ENCODE results near the gene KAZALD1.

The KAZALD1 gene, protein sequence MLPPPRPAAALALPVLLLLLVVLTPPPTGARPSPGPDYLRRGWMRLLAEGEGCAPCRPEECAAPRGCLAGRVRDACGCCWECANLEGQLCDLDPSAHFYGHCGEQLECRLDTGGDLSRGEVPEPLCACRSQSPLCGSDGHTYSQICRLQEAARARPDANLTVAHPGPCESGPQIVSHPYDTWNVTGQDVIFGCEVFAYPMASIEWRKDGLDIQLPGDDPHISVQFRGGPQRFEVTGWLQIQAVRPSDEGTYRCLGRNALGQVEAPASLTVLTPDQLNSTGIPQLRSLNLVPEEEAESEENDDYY

DNA sequence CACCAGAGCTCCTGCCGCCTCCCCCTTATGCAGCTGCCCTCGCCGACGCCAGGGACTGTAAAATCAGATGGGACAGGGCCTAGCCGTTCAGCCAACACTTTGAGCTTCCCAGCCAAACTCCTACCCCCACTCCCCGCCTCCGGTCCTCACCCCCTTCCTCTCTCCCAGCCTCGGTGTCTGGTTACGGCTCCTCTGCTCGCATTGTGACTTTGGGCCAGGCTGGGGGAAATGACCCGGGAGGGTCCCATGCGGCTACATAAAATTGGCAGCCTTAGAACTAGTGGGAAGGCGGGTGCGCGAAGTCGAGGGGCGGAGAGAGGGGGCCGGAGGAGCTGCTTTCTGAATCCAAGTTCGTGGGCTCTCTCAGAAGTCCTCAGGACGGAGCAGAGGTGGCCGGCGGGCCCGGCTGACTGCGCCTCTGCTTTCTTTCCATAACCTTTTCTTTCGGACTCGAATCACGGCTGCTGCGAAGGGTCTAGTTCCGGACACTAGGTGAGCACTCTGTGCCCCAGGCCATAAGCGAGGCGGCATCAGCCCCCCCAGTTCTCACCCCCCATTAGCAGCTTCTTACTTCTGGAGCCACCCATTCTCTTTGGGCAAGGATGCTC lies at the start of gene KAZALD1:
TSS of gene KAZALD1 (plus strand) at position 366 of the 608 bp plus-strand sequence. CDS start 604 bp downstream, outside the sequence.
- no peak for DNase-seq (ENCODE audit: low read depth)

DNA sequence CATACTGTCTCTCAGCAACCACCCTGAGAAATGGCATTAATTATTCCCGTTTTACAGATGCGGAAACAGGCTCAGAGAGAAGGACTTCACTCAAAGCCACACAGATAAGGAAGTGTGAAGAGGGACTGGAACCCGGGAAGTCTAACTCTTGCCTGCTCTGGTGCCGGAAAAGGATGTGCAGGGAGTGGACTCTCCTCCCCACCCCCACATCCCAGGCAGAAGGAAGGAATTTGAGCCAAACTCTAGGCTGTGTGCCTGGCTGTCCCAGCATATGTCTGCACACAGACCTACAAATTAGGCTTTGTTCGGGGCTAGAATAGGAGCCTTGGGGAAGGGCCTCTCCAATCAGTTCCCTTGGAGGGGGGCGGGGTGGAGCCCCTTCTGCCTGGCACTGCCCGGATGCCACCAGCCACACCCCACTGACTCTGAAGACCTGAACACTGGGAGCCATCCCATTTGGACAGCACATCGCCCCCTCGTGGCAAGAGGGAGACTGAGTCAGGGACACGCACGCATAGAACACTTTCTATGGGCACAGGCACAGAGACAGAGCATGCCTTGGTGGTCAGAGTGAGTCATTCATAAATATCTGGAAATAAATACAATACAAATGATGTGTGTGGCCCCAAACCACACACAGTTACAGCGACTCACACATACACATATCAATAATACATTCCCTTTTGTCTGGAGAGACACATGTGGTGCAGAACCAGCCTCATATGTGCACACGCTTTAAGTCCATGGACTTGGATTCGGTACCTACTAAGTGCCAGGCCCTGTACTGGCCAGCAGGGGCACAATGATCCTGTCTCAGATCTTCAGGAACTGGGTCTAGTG lies 49.0 kb upstream of the KAZALD1 start:
- peak; percentile 64 for DNase-seq (ENCODE audit: low read depth)

DNA sequence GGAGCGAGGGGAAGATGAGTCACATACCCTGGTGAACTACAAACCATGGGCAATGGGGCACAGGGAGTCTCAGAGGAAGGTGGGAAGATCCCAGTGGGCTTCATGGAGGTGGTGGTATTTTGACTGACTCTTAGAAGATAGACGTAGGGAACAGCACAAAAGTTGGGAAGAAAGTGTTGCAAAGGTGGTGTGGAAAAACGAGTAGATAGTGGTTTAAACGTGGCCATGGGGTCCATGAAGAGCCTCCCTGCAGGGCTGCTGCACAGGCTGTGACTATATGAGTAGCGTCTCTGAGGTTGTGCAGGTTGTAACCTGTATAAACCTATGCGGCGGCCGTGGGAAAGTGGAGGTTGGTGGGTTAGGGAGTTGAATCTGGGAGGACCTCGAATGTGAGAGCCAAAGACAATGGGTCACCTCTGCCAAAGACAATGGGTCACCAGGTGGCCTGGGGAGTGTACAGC lies 48.4 kb upstream of the KAZALD1 start:
- no peak for DNase-seq (ENCODE audit: low read depth)

DNA sequence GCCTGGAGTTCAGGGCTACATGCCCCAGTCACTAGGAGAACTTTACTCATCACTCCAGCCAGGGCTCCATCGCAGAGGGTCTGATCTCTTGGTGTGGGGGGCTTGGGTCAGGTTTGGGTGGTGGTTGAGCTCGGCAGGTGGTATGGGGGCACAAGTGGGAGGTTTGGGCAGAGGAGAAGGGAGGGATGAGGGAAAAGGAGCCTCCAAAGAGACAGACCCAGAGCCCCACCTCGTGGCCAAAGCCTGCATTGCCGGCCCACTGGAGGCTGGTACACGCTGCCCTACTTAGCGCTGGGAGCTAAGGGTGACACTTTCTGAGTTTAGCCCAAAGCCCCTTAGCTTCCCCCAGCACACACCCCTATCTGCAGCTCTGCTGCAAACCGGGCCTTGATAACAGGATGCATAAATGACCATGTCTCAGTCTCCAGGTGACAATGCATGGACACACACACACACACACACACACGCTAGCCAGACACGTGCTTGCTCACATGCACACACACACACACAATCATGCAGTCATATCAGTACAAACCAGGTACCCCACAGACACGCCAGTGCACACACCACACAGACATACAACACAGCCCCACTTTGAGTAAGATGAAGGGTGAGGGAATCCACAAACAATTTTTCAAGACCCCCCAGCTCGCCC lies 47.4 kb upstream of the KAZALD1 start:
- peak; percentile 65 for DNase-seq (ENCODE audit: low read depth)

DNA sequence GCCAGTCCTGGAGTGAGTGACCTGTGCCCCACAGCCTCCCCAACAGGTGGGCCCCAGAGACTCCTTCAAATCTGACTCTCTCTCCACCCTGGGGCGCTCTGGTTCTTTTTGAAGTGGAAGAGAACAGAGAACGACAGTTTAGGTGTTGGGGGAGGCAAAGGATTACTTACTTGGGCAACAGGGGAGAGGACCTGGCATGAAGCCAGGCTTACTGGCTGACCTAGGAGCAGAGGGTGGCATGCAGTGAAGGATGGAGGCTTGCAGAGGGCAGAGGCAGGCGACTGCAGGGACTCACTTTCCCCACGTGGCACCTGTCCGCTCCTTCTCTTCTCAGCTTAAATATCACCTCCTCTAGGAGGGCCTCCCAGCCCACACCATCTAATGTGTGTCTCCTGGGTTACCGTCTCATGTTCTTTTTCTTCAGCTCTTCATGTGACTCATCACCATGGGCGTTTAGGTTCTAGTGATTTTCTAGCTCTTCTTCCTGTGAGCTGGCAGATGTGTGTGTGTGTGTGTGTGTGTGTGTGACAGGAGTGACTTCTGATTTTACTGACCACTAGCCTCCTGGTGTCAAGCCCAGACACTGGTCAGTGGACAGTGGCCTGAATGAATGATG lies 46.7 kb upstream of the KAZALD1 start:
- no peak for DNase-seq (ENCODE audit: low read depth)

DNA sequence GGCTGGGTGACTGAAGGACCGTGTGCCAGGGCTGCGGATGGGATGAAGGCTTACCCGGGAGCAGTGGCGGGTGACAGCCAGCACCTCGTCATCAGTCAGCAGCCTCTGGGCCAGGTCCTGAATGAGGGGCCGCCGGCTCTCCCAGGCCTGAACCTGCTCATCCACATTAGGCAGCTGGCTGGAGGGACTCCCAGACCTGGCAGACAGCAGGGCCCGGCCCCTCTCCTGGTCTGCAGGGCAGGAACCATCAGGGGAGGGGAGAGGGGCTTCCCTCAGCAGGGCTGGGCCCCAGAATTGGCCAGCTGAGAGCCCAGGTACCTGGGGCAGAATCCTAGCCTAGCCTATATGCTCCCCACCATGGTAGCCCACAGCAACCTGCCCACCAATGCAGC lies 46.2 kb upstream of the KAZALD1 start:
- DNase-seq (ENCODE audit: low read depth), result no peak

DNA sequence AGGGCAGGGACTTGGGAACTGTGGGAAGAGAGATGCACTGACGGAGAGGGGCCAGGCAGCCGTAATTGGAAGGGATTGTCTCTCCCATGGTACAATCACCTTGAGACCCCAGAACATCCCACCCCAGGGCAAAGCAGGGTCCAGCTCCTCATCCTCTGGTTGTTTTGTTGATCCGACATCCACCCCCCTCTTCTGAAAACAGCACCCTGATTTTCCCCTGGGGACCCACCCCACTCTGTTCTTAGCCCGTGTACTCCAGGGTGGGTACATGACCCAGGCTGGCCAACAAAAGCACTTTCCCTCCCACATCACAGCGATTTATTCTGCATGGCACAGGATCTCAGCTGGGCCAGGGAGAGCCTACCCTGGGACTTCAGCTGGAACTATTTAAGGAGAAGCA lies 45.0 kb upstream of the KAZALD1 start:
- no peak for DNase-seq (ENCODE audit: low read depth)

DNA sequence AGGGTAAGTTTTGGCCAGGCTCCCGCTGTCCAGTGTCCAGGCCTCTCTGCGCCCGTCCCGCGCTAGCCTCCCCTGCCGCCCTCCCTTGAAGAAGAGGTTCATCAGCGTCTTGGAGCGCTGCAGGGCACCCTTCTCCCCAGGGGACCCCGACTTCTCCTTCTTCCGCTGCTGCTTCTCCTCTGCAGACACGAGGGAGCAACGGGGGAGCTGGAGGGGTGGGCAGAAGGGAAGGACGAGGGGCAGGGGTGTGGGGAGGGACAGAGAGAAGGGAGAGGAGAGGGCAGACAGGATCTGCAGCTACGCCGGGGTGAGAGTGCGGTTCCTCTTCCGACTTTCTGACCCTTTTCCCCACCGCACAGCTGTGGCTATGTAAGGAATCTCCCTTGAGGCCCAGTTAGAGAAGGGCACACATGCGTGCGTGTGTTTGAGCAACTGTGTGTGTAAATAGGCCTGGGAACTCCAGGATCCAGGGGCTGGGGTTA lies 43.6 kb upstream of the KAZALD1 start:
- no peak for DNase-seq (ENCODE audit: low read depth)

DNA sequence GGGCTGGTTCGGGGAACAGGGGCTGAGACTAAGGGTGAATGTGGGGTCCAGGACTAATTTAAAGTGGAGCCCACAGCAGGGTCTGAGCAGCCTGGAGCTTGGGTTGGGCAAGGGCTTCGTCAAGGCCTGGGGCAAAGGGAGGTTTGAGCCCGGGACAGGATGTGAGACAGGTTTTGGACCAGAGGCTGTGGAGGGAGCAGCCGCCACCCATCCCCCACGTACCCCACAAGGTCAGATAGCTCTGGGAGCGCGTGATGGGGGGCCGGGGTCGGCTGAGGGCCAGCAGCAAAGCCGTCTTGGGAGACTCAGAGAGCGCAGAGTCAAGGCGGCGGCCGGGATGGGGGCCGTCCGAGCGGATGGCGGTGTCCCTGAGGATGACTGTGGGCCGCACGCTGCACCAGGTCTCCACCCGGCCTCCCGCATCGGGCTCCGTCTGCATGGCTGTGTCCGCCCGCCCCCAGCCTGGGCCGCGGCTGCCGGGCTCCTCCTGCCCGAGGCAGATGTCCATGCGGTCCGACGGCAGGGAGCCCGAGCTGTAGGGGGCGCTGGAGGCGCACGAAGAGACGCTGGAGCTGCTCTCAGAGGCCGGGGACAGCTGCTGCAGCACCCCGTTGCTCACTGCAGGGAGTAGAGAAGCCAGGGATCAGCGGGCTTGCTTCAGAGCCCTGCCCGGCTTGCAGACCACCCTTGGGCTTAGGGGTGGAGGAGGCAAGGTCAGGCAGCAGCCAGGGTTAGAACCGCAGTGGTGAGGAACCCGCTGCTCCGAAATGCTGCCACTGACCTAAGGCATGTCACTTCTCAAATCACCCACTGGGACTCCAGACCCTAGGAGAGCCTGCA lies 43.0 kb upstream of the KAZALD1 start:
- peak; percentile 69 for DNase-seq (ENCODE audit: low read depth)

DNA sequence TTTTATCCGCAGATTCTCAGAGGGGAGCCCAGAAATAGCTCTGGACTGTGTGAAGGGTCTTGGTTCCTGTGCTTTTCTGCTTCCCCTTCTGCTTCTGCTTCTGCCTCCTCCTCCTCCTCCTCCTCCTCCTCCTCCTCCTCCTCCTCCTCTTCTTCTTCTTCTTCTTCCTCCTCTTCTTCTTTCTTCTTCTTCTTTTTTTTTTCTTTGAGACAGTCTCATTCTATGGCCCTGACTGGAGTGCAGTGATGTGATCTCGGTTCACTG lies 42.4 kb upstream of the KAZALD1 start:
- no peak for DNase-seq (ENCODE audit: low read depth)

DNA sequence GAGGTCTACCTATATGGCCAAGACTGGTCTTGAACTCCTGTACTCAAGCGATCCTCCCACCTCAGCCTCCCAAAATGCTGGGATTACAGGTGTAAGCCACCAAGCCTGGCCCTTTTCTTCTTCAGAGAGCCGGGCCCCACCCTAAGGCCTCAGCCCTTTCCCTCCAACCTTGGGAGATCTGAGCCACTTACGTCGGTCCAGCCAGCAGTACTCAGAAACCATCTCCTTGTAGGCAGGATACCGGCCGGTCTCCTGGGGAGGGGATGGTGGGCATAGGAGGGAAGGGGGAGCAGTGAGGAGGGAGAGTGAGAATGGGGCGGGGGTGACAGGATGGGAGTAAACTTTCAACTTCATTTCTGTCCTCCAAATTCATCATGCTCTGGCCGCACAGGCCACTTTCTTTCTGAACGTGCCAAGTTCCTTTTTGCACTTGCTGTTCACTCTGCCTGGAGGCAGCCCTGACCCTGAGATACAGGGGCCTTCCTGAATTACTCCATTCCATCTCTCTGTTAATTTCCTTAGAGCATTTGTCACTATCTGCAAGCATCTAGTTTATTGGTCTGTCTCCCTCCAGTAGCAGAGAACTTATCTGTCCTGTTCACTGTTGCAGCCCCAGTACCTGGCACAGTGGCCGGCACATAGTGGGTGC lies 41.2 kb upstream of the KAZALD1 start:
- DNase-seq (ENCODE audit: low read depth), result no peak

DNA sequence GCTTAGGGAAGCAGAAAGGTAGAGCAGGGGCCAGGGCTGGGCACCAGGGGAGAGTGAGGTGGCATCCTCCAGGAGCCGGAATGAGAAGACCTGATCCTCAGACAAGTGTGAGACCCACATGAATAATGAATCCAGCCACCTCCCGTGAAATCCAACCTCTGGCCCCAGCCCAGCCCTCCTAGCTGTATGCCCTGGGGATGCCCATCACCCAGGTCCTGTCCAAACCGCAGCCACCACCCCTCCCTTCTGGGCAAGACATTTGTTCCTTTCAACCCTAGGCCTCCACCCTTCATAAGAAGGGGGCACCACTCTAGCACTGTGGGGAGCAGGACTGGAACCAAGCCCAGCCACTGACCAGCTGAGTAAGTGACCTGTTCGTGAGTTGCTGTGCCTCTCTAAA lies 40.5 kb upstream of the KAZALD1 start:
- no peak for DNase-seq (ENCODE audit: low read depth)

DNA sequence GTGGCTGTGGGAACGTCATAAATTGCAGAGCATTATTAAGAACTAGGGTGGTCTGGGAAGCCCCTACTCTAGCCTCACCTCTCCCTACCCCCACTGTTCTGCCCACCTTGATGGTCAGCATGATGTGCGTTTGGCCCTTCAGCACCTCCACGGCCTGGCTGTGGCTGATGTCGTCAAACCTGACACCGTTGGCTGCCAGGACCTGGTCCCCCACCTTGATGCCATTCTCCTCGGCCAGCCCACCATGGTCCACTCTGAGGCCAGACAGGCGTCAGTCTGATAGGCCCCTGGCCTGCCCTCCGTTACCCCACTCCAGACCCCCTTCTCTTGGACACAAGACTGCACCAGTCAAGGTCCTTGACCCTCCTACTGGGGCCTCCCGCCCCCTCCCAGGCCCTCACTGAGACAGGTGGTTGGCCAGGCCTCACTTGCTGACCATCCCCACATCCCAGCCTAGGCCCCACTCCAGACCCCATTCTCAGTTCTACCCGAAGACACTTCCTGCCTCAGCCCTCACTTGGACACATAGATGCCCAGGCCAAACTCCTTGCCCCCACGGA lies 40.0 kb upstream of the KAZALD1 start:
- no peak for DNase-seq (ENCODE audit: low read depth)

DNA sequence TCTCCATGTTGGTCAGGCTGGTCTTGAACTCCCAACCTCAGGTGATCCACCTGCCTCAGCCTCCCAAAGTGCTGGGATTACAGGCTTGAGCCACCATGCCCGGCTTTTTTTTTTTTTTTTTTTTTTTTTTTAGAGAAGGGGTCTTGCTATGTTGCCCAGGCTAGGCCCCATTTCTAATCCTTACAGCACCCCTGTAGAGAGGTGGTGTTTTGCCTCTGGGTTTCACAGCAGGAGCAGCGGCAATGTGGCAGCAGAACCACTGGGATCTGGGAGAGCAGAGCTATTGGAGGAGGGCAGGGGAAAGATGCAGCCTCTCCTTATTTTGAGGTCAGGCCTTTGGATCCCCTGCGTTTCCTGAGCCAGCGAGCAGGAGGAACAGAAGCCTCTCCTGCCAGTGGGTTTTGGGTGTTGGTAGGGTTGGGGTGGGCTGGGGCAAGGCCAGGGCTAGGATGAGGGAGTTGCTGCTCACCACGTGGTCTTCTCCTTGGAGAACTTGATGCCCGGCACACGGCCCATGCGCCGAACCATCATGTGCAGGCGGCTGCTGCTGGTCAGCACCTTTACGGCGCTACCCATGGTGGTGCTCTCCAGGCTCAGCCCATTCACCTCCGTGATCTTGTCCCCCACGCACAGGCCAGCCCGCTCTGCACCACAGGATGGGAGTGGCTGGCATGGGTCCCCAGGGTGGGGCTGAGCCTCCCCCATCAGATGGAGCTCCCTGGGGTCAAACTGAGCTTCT lies 38.7 kb upstream of the KAZALD1 start:
- no peak for DNase-seq (ENCODE audit: low read depth)

DNA sequence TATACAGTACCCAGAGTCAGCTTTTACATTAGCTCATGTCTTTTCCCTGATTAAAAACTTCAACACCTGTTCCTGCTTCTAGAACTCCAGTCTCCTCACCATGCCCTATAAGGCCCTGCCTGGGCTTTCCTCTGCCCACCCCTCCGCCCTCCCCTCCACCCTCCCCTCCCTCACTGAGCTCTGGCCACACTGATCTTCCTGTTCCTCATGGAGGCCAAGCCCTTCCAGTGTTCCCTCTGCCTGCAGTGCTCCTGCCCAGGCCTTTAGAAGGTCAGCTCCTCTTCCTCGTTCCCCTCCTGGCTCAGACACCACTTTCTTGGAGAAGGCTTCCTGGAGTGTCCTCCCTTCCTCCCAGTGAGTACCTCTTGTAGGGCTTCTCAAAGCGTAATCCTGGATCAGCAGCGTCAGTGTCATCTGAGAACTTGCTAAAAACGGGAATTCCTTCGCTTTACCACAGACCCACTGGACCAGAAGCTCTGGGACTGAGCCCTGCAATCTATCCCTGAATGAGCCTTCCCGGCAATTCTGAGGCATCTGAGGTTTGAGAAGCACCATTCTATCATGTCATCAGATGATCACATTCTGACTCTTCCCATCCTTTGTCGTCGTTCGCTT lies 34.6 kb upstream of the KAZALD1 start:
- DNase-seq (ENCODE audit: low read depth), result no peak

DNA sequence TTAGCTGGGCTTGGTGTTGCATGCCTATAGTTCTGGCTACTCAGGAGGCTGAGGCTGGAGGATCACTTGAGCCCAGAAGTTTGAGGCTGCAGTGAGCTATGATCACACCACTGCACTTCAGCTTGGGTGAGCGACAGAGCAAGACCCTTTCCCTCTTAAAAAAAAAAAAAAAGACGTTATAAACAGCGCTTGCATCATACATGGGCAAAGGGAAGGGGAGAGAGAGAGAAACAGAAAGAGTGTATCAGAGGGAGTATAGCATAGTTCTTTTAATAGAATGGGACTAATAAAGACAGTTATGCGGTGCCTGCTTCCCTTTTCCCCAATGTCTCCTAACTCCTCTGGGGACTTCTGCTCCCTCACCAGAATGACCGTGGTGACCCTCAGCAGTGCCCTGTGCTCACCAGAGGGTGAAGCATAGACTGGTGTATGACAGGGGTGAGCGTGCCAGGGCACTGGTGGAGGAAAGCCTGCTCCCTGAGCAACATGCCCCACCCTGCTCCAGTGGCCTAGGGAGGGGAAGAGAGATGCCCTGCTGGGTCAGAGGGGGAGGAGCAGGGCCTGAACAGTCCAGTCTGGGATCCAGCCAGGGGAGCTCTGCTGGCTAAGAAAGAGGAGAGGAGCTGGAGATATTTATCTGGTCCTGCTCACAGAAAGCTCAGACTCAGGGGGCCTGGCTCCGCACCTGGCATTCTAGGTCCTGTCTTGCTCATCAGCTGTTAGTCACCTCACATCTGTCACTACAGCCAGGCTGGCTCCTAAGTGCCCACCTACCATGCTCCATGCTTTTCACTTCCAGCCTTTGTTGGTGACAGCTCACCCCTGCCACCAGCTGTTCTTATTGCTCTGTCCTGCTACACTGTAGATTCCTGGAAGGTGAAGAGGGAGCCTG lies 33.1 kb upstream of the KAZALD1 start:
- DNase-seq (ENCODE audit: low read depth), result no peak

DNA sequence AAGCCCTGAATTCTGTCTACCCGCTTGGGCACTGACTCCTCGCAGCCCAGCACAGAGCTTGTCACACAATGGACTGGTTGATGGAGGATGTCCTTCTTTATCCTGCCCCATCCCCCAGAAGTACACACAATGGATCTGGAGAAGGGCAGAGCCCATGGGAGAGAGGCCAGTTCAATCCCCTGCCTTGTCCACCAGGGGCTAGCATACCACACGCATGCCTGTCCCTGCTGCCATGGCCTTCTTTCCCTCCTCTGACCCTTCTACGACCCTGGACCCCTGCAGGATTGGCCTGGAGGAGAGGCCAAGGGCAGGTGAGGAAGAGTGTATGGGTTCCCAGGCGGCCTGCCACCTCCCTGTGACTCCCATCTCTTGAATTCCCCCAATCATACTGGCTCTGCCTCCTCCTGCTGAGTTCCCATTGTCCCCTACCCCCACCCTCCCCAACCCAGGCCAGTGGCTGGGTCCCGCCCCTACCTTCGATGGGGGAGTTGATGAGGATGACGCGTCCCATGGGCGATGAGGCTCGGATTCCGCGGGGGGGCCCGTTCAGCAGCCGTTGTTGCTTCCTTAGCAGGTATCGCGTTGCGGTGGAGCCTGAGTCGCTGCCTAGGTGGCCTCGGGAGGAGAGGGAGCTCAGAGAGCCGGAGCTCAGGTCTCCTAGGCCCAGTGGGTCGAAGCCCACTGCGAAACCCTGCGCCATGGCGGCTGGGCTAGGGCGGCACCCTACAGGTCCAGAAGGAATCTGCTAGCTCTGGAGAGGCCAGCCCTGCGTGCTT lies 32.1 kb upstream of the KAZALD1 start:
- DNase-seq (ENCODE audit: low read depth), result no peak

Measured in stimulated activated CD8-positive, alpha-beta memory T cell treated with anti-CD3 and anti-CD28 coated beads, Interleukin-4, amount 100 ng/mL, for 24 hours (primary cell).